GM18873 (cell line): Measurements from ENCODE around the gene PSME2.

Source experiments
- ATAC-seq: cut with Tn5 transposase; IDR thresholded peaks from one replicate; pipeline ENCODE4 v1.9.1; 2021; ENCODE audit warnings: mild to moderate bottlenecking, moderate library complexity, moderate number of reproducible peaks; ENCODE audit not compliant: unreplicated experiment, low FRiP score

The PSME2 gene

GRCh38 chr14:24179961-24180796 lies 33.8 kb upstream of the PSME2 start:
- ATAC-seq = no peak

GRCh38 chr14:24179294-24179960 lies 33.0 kb upstream of the PSME2 start:
- no peak for ATAC-seq

- no peak for ATAC-seq
Measured at GRCh38 chr14:24178399-24179178, 32.2 kb upstream of the PSME2 start.

GRCh38 chr14:24177891-24178290 lies 31.5 kb upstream of the PSME2 start:
- no peak for ATAC-seq

GRCh38 chr14:24177041-24177825 lies 30.8 kb upstream of the PSME2 start:
- no peak for ATAC-seq

- no peak for ATAC-seq
Measured at GRCh38 chr14:24176599-24176998, 30.2 kb upstream of the PSME2 start.

- ATAC-seq = no peak
Measured at GRCh38 chr14:24172871-24173281, 26.5 kb upstream of the PSME2 start.

- no peak for ATAC-seq
Measured at GRCh38 chr14:24172261-24172860, 26.0 kb upstream of the PSME2 start.

GRCh38 chr14:24171422-24172260 lies 25.2 kb upstream of the PSME2 start, which contains the start of gene REC8:
TSS of gene REC8 (plus strand) at chr14:24172080. CDS start at chr14:24172553, 473 bp downstream.
- ATAC-seq = peak; percentile 76

GRCh38 chr14:24167469-24168114 lies 21.2 kb upstream of the PSME2 start:
- ATAC-seq = no peak

- ATAC-seq = no peak
Measured at GRCh38 chr14:24165785-24166184, 19.4 kb upstream of the PSME2 start.

GRCh38 chr14:24164518-24164991 lies 18.1 kb upstream of the PSME2 start:
- ATAC-seq = no peak

- no peak for ATAC-seq
Measured at GRCh38 chr14:24162093-24162492, 15.7 kb upstream of the PSME2 start.

GRCh38 chr14:24160850-24161804 lies 14.7 kb upstream of the PSME2 start, which contains the start of gene IRF9:
TSS of gene IRF9 (plus strand) at chr14:24161265. CDS start at chr14:24162145, 880 bp downstream.
- ATAC-seq = peak; percentile 66

GRCh38 chr14:24160499-24160849 lies 14.1 kb upstream of the PSME2 start:
- ATAC-seq = peak; percentile 3

- ATAC-seq = no peak
Measured at GRCh38 chr14:24159777-24160498, 13.5 kb upstream of the PSME2 start.
